Lower leg skin (tissue), 3 donors: Measurements from ENCODE around the gene VTCN1.

ENCODE experiments used
- CTCF ChIP-seq, 3 donors: fragments of 450-650 bp; IDR thresholded peaks; one replicate each; pipeline ENCODE4 v1.5.1; 2016; ENCODE audit warnings: antibody characterized with exemption in 3 of 3, mild to moderate bottlenecking in 3 of 3, moderate library complexity in 2 of 3
- POLR2A ChIP-seq, 2 donors: fragments of 450-650 bp; IDR thresholded peaks; one replicate each; pipeline ENCODE4 v1.6.1; 2016 to 2017; ENCODE audit warnings: antibody characterized with exemption in 2 of 2, mild to moderate bottlenecking in 1 of 2, moderate library complexity in 1 of 2

GRCh38 chr1:117136749-117137148 is 74.0 kb downstream of the VTCN1 start:
- TF ChIP-seq POLR2A (IDR thresholded peaks at IDR 0.05), result no peak
- TF ChIP-seq CTCF (IDR thresholded peaks at IDR 0.05), result no peak
